AML-193 (cell line): Measurements from ENCODE around the gene CEP164.

ENCODE experiments used
- DNase-seq, 2 experiments: peaks; one replicate each; lab custom pipeline; 2025; lab: John Stamatoyannopoulos, UW

CEP164 gene

DNA sequence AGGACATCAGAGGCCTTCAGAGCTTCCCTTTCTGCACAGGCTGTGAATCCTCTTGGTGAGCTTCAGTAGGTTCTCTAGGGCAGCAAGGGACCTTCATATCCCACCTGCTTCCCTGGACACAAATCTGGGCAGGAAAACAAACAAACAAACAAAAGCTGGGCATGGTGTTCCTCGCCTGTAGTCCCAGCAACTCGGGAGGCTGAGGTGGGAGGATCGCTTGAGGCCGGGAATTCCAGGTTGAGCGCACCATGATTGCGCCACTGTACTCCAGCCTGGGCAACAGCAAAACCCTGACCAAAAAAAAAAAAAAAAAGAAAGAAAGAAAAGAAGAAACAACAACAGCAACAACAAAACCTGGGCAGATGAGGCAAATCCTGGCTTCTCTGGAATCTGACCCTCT is 92.9 kb downstream of the CEP164 start:
- no peak for DNase-seq

DNA sequence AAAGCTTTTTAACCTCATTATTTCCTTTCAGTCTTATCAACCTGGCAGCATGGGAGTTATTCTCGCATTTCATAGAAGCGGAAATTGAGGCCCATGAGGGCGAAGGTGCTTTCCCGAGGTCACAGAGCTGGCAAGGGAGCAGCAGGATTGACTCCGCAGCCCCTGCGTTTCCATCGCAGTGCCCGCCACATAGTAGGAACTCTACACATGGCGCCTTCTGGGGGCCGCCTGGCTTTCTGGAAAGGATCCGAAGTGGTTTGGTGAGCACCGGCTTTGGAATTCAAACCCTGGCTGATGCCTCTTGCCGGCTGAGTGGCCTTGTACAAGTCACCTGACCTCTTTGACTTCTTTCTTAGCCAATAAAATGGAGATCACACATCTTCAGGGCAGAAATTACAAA is 93.4 kb downstream of the CEP164 start:
- no peak for DNase-seq

DNA sequence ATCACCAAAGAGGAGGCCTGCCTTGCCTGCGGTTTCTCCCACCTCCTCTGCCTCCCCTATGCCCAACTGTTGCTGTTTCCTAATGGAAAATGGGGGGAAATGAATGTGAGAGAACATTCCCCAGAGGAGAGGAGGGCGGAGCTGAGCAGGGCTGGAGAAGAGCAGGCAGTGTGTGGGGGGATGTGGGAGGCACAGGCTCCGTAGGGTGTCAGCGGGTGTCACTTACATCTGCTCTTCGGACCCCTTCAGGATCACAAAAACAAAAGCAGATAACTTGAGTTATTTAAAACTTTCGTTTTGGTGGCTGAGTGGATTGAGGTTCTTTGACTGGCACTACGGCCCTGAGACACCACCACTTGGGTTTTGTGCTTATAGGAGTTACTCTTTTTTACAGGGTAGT is 93.8 kb downstream of the CEP164 start:
- no peak for DNase-seq

GRCh38 chr11:117423046-117423575 is 95.5 kb downstream of the CEP164 start:
- no peak for DNase-seq

GRCh38 chr11:117424781-117425180 is 97.1 kb downstream of the CEP164 start:
- no peak for DNase-seq

DNA sequence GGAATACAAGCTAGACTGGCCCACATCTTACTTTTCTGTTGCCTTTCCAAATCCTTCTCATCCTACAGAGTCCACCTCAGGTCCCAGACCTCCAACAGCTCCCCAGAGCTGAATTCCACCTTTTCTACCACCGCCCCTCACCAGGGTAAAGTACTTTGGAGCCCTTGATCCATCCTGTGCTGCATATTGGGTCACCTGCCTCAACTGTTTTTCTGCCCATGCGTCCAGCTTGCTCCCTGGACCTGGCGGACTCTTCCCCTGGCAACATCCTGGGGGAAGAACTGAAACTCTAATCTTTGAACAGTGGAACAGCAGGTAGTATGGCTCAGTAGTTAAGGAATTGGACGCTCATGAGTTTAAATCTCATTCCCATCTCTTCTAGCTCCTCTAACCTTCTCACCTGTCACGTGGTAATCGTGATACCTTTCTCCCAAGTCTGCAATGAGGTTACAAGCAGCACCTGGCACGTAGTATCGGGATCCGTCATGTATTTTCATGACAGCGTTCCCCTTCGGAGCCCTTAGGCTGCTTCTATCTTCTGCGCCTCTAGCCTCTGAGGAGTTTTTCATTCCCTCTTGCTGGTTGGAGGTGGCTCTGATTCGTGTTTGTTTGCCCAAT is 98.1 kb downstream of the CEP164 start:
- DNase-seq, result no peak

- peak; percentile 3 for DNase-seq
Observed at GRCh38 chr11:117426297-117426685, 98.6 kb downstream of the CEP164 start.

GRCh38 chr11:117426941-117427340 is 99.3 kb downstream of the CEP164 start:
- DNase-seq, result no peak

DNA sequence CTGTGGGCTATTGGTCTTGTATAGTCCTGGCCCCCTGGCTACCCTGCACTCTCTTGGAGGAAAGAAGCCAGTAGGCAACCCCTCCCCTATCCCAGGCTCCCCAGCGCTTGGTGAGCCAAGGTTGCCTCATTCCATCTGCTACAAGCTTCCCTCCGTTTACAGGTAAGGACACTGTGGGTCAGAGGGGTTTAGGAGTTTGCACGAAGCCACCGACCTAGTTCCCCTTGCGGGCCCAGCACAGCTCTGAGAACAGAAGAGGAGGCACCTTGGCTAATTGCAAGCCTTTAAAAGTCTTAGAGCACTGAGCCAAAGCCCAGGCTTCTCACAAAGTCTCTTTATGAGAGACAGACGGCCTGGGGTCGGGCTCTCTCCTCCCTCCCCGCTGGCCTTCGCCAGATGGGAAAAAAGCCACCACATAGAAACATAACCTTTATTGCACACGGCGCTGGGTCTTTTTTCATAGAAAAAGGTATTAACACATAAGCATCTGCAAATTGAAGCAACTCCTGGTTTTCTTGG is 99.8 kb downstream of the CEP164 start:
- no peak for DNase-seq

DNA sequence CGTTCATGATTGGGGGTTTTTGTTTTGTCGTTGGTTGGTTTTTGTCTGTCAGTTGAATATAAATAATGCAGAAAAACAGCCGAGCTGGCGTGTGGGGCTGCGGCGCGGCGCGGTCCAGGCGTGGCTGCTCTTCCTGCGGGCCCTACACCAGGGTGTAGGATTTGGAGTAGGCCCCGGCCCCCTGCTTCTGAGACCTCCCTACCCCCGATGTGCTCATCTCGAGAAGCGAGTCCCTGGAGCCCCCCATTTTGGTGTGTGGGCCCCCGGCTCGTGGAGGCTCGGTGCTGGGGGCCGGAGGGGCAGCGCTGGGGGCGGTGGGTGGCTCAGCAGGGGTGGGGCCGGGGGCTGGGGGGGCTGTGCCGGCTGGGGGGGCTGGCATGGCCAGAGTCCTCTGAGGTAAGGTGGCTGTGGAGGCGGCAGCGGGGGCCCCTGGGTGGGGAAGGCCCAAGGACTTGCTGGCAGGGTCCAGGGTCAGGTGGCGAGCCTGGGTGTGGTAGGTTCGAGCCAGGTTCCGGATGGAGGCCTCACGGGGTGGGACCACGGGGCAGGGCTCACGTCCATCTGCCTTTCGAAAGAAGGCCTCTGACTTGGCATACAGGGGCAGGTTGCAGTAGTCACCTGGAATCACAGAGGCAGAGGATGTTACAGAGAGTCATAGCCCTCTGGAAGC is 100.7 kb downstream of the CEP164 start:
- DNase-seq, result no peak

- DNase-seq, result no peak
Observed at GRCh38 chr11:117428856-117429229, 101.2 kb downstream of the CEP164 start.

- DNase-seq, result no peak
Observed at GRCh38 chr11:117430293-117430955, 102.8 kb downstream of the CEP164 start.

GRCh38 chr11:117431436-117431835 is 103.8 kb downstream of the CEP164 start:
- DNase-seq, result no peak

- no peak for DNase-seq
Observed at GRCh38 chr11:117433717-117434116, 106.1 kb downstream of the CEP164 start.

- no peak for DNase-seq
Observed at GRCh38 chr11:117434481-117434880, 106.8 kb downstream of the CEP164 start.

GRCh38 chr11:117435326-117435725 is 107.7 kb downstream of the CEP164 start:
- DNase-seq, result no peak

GRCh38 chr11:117437041-117437790 is 109.6 kb downstream of the CEP164 start:
- no peak for DNase-seq

- DNase-seq, result no peak
Observed at GRCh38 chr11:117437791-117438130, 110.1 kb downstream of the CEP164 start.

- DNase-seq, result no peak
Observed at GRCh38 chr11:117438371-117439000, 110.8 kb downstream of the CEP164 start.

GRCh38 chr11:117439256-117439655 is 111.6 kb downstream of the CEP164 start:
- DNase-seq, result no peak

DNA sequence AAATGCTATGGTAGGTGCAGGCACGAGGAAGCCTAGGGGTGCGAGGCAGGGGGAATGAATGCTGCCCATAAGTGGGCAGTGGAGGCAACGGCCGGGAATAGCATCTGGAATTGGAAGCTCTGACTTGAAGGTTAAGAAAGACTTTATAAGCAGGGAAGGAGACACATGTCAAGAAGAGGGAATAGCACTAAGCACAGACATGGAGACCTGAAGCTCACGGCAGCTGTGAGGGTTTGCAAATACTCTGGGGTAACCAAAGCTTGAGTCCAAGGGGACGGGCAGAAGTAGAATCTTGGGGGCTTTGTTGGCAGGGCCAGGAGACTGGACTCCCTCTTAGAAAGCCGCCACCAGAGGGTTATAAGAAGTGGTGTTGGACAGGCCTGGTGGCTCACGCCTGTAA is 112.6 kb downstream of the CEP164 start:
- DNase-seq, result no peak
